Measurements from ENCODE around the gene CEP89. TPM values are rescaled to one million over a fixed set of nuclear protein-coding genes. Genes with fewer than 3 reads are reported as not detected.
A peak's percentile ranks its signal among the peaks of the same experiment; 100 is the strongest.

CEP89 gene
- total and polyA plus RNA-seq, 7 experiments from 2014 or later, result 7.4 to 22.4 (median 12.4) TPM

DNA sequence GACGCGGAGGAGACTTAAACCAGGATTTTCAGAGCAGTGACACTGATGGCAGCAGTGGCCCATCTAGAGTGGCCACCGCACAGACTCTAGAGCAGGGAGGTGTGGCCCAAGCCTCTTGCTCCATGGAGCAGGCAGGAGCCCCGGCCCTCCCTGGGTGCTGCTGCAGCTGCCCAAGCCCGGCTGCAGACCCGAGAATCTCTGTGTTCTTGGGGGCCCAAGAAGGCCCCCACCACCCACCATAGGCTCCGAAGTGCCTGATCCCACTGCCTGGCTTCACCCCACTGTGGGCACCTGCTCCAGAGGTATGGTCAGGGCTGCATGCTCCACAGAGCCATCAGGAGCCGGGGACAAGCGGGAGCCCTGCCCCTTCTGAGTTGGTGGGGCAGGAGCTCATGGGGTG, 36.1 kb downstream of the CEP89 start:
- intact Hi-C loops (cut with micrococcal nuclease), result no loop called here
- Mint-ChIP-seq H3K36me3 (peaks cover 8 to 47% (median 44%) of the 10 kb centered on the region in 5 donors), H3K27ac (no peak overlapping the region), H3K27me3 (no peaks in the 10 kb centered on the region), H3K4me1 (no peaks in the 10 kb centered on the region), H3K4me3 (no peak overlapping the region), H3K9me3 (no peaks in the 10 kb centered on the region)
- POLR2A ChIA-PET, result no interaction called here
- DNase-seq, result no peak
- peaks cover 0 to 26% (median 0%) of the 10 kb centered on the region in 3 experiments for H3K36me3 ChIP-seq (ENCODE audit: control insufficient read depth in 2 of 3, insufficient read depth in 3 of 3, low read length in 3 of 3)
- CTCF ChIA-PET, result no interaction called here
- H3K9me3 ChIP-seq (ENCODE audit: control insufficient read depth in 2 of 3, low read length in 3 of 3), result no peaks in the 10 kb centered on the region
- no peak overlapping the region for H3K27ac ChIP-seq (ENCODE audit: low read depth, low read length)
- no peak overlapping the region for H3K4me3 ChIP-seq (ENCODE audit: low read length)
- no peaks in the 10 kb centered on the region for H3K27me3 ChIP-seq (ENCODE audit: control insufficient read depth in 2 of 2, insufficient read depth in 2 of 2, low read length in 2 of 2)
- ATAC-seq, result no peak
- no peaks in the 10 kb centered on the region for H3K4me1 ChIP-seq (ENCODE audit: control insufficient read depth in 2 of 2, insufficient read depth in 2 of 2, low read length in 2 of 2)

DNA sequence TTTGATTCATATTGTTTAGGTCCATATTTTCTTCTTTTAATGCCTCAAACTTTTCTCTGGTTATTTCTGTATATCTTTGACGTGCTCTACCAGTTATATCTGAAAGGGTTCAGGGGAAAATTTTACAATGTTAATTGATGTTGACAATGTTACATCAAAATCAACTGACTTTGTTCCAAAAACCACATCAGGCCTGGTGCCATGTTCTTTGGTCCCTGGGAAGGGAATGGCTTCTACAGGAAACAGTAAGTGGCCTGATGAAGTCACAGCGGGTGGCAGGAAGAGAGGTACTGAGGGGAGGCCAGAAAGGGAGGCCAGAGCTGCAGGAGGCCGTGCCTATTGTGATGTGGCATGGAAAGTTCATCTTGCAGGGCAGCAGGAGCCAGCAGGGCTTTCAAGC, 38.2 kb downstream of the CEP89 start:
- H3K27me3 ChIP-seq (ENCODE audit: control insufficient read depth in 2 of 2, insufficient read depth in 2 of 2, low read length in 2 of 2), result no peaks in the 10 kb centered on the region
- H3K4me1 Mint-ChIP-seq, result no peaks in the 10 kb centered on the region
- no peak overlapping the region for H3K4me3 ChIP-seq (ENCODE audit: low read length)
- ChIA-PET POLR2A (interaction anchor here (0.6 kb wide), 1 partner anchor 273 kb away, joined by 3 read pairs; no protein-coding TSS in a partner anchor), CTCF (no interaction called here)
- intact Hi-C loops (cut with micrococcal nuclease), result no loop called here
- H3K9me3 ChIP-seq (ENCODE audit: control insufficient read depth in 2 of 3, low read length in 3 of 3), result no peaks in the 10 kb centered on the region
- DNase-seq (no peak), ATAC-seq (no peak)
- no peaks in the 10 kb centered on the region for H3K4me1 ChIP-seq (ENCODE audit: control insufficient read depth in 2 of 2, insufficient read depth in 2 of 2, low read length in 2 of 2)
- peak overlapping the region in 2 of 9 donors; percentile 7 to 65 for H3K27ac Mint-ChIP-seq
- H3K9me3 Mint-ChIP-seq, result peaks cover 2 to 10% (median 4%) of the 10 kb centered on the region in 11 donors
- H3K27ac ChIP-seq (ENCODE audit: low read depth, low read length), result no peak overlapping the region
- peaks cover 16 to 61% (median 58%) of the 10 kb centered on the region in 5 donors for H3K36me3 Mint-ChIP-seq
- H3K36me3 ChIP-seq (ENCODE audit: control insufficient read depth in 2 of 3, insufficient read depth in 3 of 3, low read length in 3 of 3), result peaks cover 0 to 40% (median 6%) of the 10 kb centered on the region in 3 experiments
- H3K4me3 Mint-ChIP-seq, result no peak overlapping the region
- H3K27me3 Mint-ChIP-seq, result no peaks in the 10 kb centered on the region

DNA sequence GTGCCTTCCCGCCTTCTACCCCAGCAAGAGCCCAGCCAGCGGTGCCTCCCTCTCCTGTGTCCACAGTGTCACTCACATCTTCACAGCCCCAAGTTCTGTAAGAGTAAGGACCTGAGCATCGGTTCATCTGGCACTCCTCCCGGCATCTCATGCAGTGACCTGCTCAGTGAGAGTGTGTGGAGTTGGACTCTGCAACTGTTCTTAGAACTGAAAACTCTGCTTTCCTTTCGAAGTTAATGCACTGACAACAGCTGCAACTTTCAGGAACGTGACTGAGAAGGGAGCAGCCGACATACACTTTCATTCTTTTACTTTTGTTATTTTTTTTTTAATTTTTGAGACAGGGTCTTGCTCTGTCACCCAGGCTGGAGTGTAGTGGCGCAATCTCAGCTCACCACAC, 41.2 kb downstream of the CEP89 start:
- DNase-seq, result no peak
- H3K27me3 Mint-ChIP-seq, result no peaks in the 10 kb centered on the region
- intact Hi-C loops (cut with micrococcal nuclease), result no loop called here
- no peak overlapping the region for H3K4me3 Mint-ChIP-seq
- no peaks in the 10 kb centered on the region for H3K4me1 Mint-ChIP-seq
- peaks cover 0 to 32% (median 6%) of the 10 kb centered on the region in 3 experiments for H3K36me3 ChIP-seq (ENCODE audit: control insufficient read depth in 2 of 3, insufficient read depth in 3 of 3, low read length in 3 of 3)
- POLR2A ChIA-PET, result interaction anchor here (0.6 kb wide), 1 partner anchor 270 kb away, joined by 3 read pairs; no protein-coding TSS in a partner anchor
- CTCF ChIA-PET, result no interaction called here
- H3K9me3 Mint-ChIP-seq, result peaks cover 5 to 16% (median 8%) of the 10 kb centered on the region in 11 donors
- H3K4me3 ChIP-seq (ENCODE audit: low read length), result no peak overlapping the region
- peaks cover 27 to 71% (median 57%) of the 10 kb centered on the region in 5 donors for H3K36me3 Mint-ChIP-seq
- peaks cover 0 to 4% (median 0%) of the 10 kb centered on the region in 3 experiments for H3K9me3 ChIP-seq (ENCODE audit: control insufficient read depth in 2 of 3, low read length in 3 of 3)
- no peaks in the 10 kb centered on the region for H3K27me3 ChIP-seq (ENCODE audit: control insufficient read depth in 2 of 2, insufficient read depth in 2 of 2, low read length in 2 of 2)
- ATAC-seq, result no peak
- H3K27ac ChIP-seq (ENCODE audit: low read depth, low read length), result no peak overlapping the region
- H3K4me1 ChIP-seq (ENCODE audit: control insufficient read depth in 2 of 2, insufficient read depth in 2 of 2, low read length in 2 of 2), result no peaks in the 10 kb centered on the region
- H3K27ac Mint-ChIP-seq, result no peak overlapping the region

DNA sequence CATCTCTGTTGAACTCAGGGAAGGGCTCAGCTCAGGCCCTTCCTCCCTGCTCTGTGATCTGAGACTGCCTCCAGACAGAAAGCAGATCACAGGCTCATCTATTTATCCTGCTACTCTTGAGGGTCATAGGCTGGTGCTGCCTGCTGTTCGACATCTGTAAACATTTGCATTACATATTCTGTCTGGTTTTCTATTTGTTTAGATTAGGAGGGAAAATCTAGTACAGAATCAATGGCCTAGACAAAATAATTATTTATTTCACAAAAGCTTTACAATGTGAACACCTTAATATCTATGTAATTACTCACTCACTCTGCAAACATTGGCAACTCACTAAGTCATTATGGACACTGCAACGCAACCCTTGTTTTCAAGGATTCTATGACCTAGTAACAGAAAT, 43.0 kb downstream of the CEP89 start:
- CTCF ChIA-PET, result interaction anchor here (0.5 to 1.2 kb wide), 3 partner anchors 9 to 329 kb away, joined by 3 to 4 read pairs (median 3); no protein-coding TSS in a partner anchor
- peaks cover 5 to 16% (median 8%) of the 10 kb centered on the region in 11 donors for H3K9me3 Mint-ChIP-seq
- POLR2A ChIA-PET, result no interaction called here
- ATAC-seq, result no peak
- Histone ChIP-seq H3K4me1 (ENCODE audit: control insufficient read depth in 2 of 2, insufficient read depth in 2 of 2, low read length in 2 of 2) (no peaks in the 10 kb centered on the region), H3K4me3 (ENCODE audit: low read length) (no peak overlapping the region), H3K36me3 (ENCODE audit: control insufficient read depth in 2 of 3, insufficient read depth in 3 of 3, low read length in 3 of 3) (peaks cover 0 to 34% (median 6%) of the 10 kb centered on the region in 3 experiments), H3K27me3 (ENCODE audit: control insufficient read depth in 2 of 2, insufficient read depth in 2 of 2, low read length in 2 of 2) (no peaks in the 10 kb centered on the region), H3K9me3 (ENCODE audit: control insufficient read depth in 2 of 3, low read length in 3 of 3) (peaks cover 0 to 4% (median 0%) of the 10 kb centered on the region in 3 experiments), H3K27ac (ENCODE audit: low read depth, low read length) (no peak overlapping the region)
- intact Hi-C loops (cut with micrococcal nuclease), result no loop called here
- no peaks in the 10 kb centered on the region for H3K27me3 Mint-ChIP-seq
- no peak for DNase-seq
- no peak overlapping the region for H3K4me3 Mint-ChIP-seq
- peaks cover 21 to 72% (median 48%) of the 10 kb centered on the region in 5 donors for H3K36me3 Mint-ChIP-seq
- no peaks in the 10 kb centered on the region for H3K4me1 Mint-ChIP-seq
- peak overlapping the region in 1 of 9 donors; percentile 5 for H3K27ac Mint-ChIP-seq

DNA sequence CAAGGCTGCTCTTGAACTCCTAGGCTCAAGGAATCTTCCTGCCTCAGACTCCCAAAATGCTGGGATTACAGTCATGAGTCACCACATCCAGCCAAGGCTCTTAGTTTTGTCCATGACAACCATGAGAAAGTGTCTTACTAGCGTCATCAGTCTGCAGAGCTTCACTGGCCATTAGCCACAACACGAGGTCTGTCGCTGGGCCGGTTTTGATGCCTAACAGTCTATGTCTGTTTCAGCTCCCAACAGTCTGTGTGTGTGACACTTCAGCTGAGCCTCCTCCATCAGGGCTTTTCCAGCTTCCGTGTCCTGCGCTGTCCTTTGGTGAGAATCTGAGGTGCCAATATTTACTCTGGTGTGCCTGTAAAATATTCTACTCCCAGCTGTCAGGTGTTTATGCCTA, 47.6 kb downstream of the CEP89 start:
- intact Hi-C loops (cut with micrococcal nuclease), result no loop called here
- DNase-seq (no peak), ATAC-seq (no peak)
- Mint-ChIP-seq H3K27me3 (no peaks in the 10 kb centered on the region), H3K27ac (no peak overlapping the region), H3K4me3 (no peak overlapping the region), H3K9me3 (peaks cover 5 to 12% (median 8%) of the 10 kb centered on the region in 11 donors), H3K4me1 (no peaks in the 10 kb centered on the region), H3K36me3 (peaks cover 15 to 61% (median 29%) of the 10 kb centered on the region in 5 donors)
- ChIA-PET POLR2A (no interaction called here), CTCF (interaction anchor here (0.6 kb wide), 1 partner anchor 355 kb away, joined by 4 read pairs; no protein-coding TSS in a partner anchor)
- no peak overlapping the region for H3K4me3 ChIP-seq (ENCODE audit: low read length)
- no peaks in the 10 kb centered on the region for H3K4me1 ChIP-seq (ENCODE audit: control insufficient read depth in 2 of 2, insufficient read depth in 2 of 2, low read length in 2 of 2)
- H3K9me3 ChIP-seq (ENCODE audit: control insufficient read depth in 2 of 3, low read length in 3 of 3), result peaks cover 0 to 4% (median 0%) of the 10 kb centered on the region in 3 experiments
- peaks cover 0 to 29% (median 6%) of the 10 kb centered on the region in 3 experiments for H3K36me3 ChIP-seq (ENCODE audit: control insufficient read depth in 2 of 3, insufficient read depth in 3 of 3, low read length in 3 of 3)
- no peaks in the 10 kb centered on the region for H3K27me3 ChIP-seq (ENCODE audit: control insufficient read depth in 2 of 2, insufficient read depth in 2 of 2, low read length in 2 of 2)
- no peak overlapping the region for H3K27ac ChIP-seq (ENCODE audit: low read depth, low read length)

DNA sequence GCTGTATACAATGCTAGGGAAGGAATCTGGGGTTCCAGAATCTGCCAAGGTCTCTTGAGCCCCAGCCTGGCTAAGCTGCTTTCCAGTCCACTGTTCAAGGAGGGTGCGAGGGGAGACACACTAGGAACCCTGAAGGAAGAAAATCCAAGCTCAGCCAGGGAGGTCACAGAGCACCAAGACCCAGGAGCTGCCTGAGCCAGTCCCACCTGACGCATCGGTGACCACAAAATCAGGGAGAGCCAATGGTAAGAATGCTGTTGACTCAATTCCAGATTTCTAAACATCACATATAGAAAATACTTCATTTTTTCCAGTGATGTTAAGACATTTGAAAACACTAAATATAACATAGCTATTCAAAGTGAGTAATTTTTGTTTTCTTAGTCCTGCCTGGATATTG, 50.1 kb downstream of the CEP89 start:
- ChIA-PET POLR2A (no interaction called here), CTCF (no interaction called here)
- Mint-ChIP-seq H3K4me1 (no peaks in the 10 kb centered on the region), H3K4me3 (no peak overlapping the region), H3K27me3 (no peaks in the 10 kb centered on the region), H3K9me3 (no peaks in the 10 kb centered on the region), H3K27ac (no peak overlapping the region), H3K36me3 (peaks cover 3 to 44% (median 17%) of the 10 kb centered on the region in 5 donors)
- Histone ChIP-seq H3K27ac (ENCODE audit: low read depth, low read length) (no peak overlapping the region), H3K27me3 (ENCODE audit: control insufficient read depth in 2 of 2, insufficient read depth in 2 of 2, low read length in 2 of 2) (no peaks in the 10 kb centered on the region), H3K4me3 (ENCODE audit: low read length) (no peak overlapping the region), H3K9me3 (ENCODE audit: control insufficient read depth in 2 of 3, low read length in 3 of 3) (no peaks in the 10 kb centered on the region), H3K36me3 (ENCODE audit: control insufficient read depth in 2 of 3, insufficient read depth in 3 of 3, low read length in 3 of 3) (peaks cover 0 to 22% (median 0%) of the 10 kb centered on the region in 3 experiments), H3K4me1 (ENCODE audit: control insufficient read depth in 2 of 2, insufficient read depth in 2 of 2, low read length in 2 of 2) (no peaks in the 10 kb centered on the region)
- no peak for ATAC-seq
- intact Hi-C loops (cut with micrococcal nuclease), result no loop called here
- no peak for DNase-seq

DNA sequence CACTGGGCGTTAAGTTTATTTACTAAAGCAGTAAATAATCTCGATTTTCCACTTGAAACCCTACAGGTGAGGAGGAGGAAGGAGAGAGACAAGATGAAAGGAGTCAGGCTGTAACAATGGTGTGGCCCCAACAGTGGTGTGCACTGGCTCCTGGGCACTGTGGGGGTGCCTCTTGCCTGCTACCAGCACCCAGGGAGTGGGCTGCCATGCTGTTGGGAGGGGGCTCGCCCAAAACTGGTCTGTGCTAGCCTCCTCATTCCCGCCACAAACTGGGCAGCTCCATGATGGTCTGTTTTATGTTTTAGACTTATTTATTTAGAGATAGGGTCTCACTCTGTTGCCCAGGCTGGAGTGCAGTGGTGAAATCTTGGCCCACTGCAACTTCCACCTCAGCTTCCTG, 52.4 kb downstream of the CEP89 start:
- ChIA-PET POLR2A (no interaction called here), CTCF (no interaction called here)
- no peak overlapping the region for H3K27ac Mint-ChIP-seq
- H3K4me3 Mint-ChIP-seq, result no peak overlapping the region
- Histone ChIP-seq H3K27me3 (ENCODE audit: control insufficient read depth in 2 of 2, insufficient read depth in 2 of 2, low read length in 2 of 2) (no peaks in the 10 kb centered on the region), H3K9me3 (ENCODE audit: control insufficient read depth in 2 of 3, low read length in 3 of 3) (no peaks in the 10 kb centered on the region), H3K4me1 (ENCODE audit: control insufficient read depth in 2 of 2, insufficient read depth in 2 of 2, low read length in 2 of 2) (no peaks in the 10 kb centered on the region), H3K4me3 (ENCODE audit: low read length) (no peak overlapping the region), H3K27ac (ENCODE audit: low read depth, low read length) (no peak overlapping the region), H3K36me3 (ENCODE audit: control insufficient read depth in 2 of 3, insufficient read depth in 3 of 3, low read length in 3 of 3) (peaks cover 0 to 16% (median 0%) of the 10 kb centered on the region in 3 experiments)
- ATAC-seq (no peak), DNase-seq (no peak)
- no peaks in the 10 kb centered on the region for H3K4me1 Mint-ChIP-seq
- no peaks in the 10 kb centered on the region for H3K27me3 Mint-ChIP-seq
- peaks cover 3 to 39% (median 12%) of the 10 kb centered on the region in 5 donors for H3K36me3 Mint-ChIP-seq
- intact Hi-C loops (cut with micrococcal nuclease), result no loop called here
- H3K9me3 Mint-ChIP-seq, result no peaks in the 10 kb centered on the region

Measured in naive thymus-derived CD4-positive, alpha-beta T cell (primary cell).